Measurements from ENCODE around the gene SNED1.
A peak's percentile ranks its signal among the peaks of the same experiment; 100 is the strongest.

The SNED1 gene

GRCh38 chr2:241002275-241003046 lies 4.0 kb downstream of the SNED1 start:
- Histone ChIP-seq H3K4ac (ENCODE audit: low read length) (no peak overlapping the region), H3K9me3 (replicated peaks in 1 of 2; ENCODE audit: control insufficient read depth in 2 of 2, insufficient read depth in 1 of 2, low read depth in 1 of 2, low read length in 2 of 2) (peaks cover 12 to 16% of the 10 kb centered on the region in 2 donors), H2BK15ac (ENCODE audit: low read length) (no peak overlapping the region), H2AK5ac (ENCODE audit: low read depth, low read length) (peak overlapping the region; percentile 68), H2BK12ac (ENCODE audit: low read length) (no peak overlapping the region), H3K4me1 (ENCODE audit: control insufficient read depth in 2 of 2, insufficient read depth in 1 of 2, low read depth in 1 of 2, low read length in 2 of 2) (peaks cover 2 to 3% of the 10 kb centered on the region in 2 donors), H3K4me2 (ENCODE audit: insufficient read depth, low read length, poor library complexity, severe bottlenecking) (no peak overlapping the region), H3K14ac (ENCODE audit: low read length) (no peak overlapping the region), H3K36me3 (replicated peaks in 1 of 2; ENCODE audit: control insufficient read depth in 2 of 2, insufficient read depth in 2 of 2, low read length in 2 of 2) (peaks cover 0 to 4% of the 10 kb centered on the region in 2 donors), H3K23ac (ENCODE audit: low read depth, low read length, poor library complexity) (peak overlapping the region; percentile 59), H2BK120ac (ENCODE audit: low read depth, low read length) (no peak overlapping the region), H4K91ac (ENCODE audit: low read depth, low read length, poor library complexity) (no peak overlapping the region), H4K8ac (ENCODE audit: low read depth, low read length) (no peak overlapping the region), H2AFZ (ENCODE audit: low read length) (no peak overlapping the region), H3K27ac (replicated peaks; ENCODE audit: low read length) (no peak overlapping the region), H3K79me1 (ENCODE audit: low read depth, low read length) (no peaks in the 10 kb centered on the region), H3K18ac (ENCODE audit: low read length) (no peak overlapping the region), H3K27me3 (ENCODE audit: control insufficient read depth in 3 of 3, insufficient read depth in 3 of 3, low read depth in 1 of 3, low read length in 3 of 3) (peaks cover 7 to 44% (median 29%) of the 10 kb centered on the region in 3 experiments), H3K4me3 (ENCODE audit: low read length in 2 of 2) (no peak overlapping the region), H3K9ac (ENCODE audit: low read depth, low read length, poor library complexity) (peak overlapping the region; percentile 45), H2BK5ac (ENCODE audit: low read length) (no peak overlapping the region)
- no peak for DNase-seq (ENCODE audit: low spot score)
- no CpG with 5 or more reads among the region's 11 CpGs for WGBS, 2 donors (ENCODE audit: extremely low coverage in 2 of 2, insufficient read length in 2 of 2, insufficient replicate concordance in 1 of 2)

GRCh38 chr2:241003047-241003360 lies 4.6 kb downstream of the SNED1 start:
- Histone ChIP-seq H3K9me3 (replicated peaks in 1 of 2; ENCODE audit: control insufficient read depth in 2 of 2, insufficient read depth in 1 of 2, low read depth in 1 of 2, low read length in 2 of 2) (peaks cover 12 to 16% of the 10 kb centered on the region in 2 donors), H4K91ac (ENCODE audit: low read depth, low read length, poor library complexity) (no peak overlapping the region), H3K9ac (ENCODE audit: low read depth, low read length, poor library complexity) (no peak overlapping the region), H3K23ac (ENCODE audit: low read depth, low read length, poor library complexity) (no peak overlapping the region), H2AK5ac (ENCODE audit: low read depth, low read length) (no peak overlapping the region), H2BK15ac (ENCODE audit: low read length) (no peak overlapping the region), H3K14ac (ENCODE audit: low read length) (no peak overlapping the region), H4K8ac (ENCODE audit: low read depth, low read length) (no peak overlapping the region), H3K4me2 (ENCODE audit: insufficient read depth, low read length, poor library complexity, severe bottlenecking) (no peak overlapping the region), H3K79me1 (ENCODE audit: low read depth, low read length) (no peaks in the 10 kb centered on the region), H3K4me1 (ENCODE audit: control insufficient read depth in 2 of 2, insufficient read depth in 1 of 2, low read depth in 1 of 2, low read length in 2 of 2) (peaks cover 0 to 4% of the 10 kb centered on the region in 2 donors), H3K27ac (replicated peaks; ENCODE audit: low read length) (no peak overlapping the region), H3K36me3 (replicated peaks in 1 of 2; ENCODE audit: control insufficient read depth in 2 of 2, insufficient read depth in 2 of 2, low read length in 2 of 2) (peaks cover 0 to 4% of the 10 kb centered on the region in 2 donors), H3K4me3 (ENCODE audit: low read length in 2 of 2) (no peak overlapping the region), H2BK12ac (ENCODE audit: low read length) (no peak overlapping the region), H2BK5ac (ENCODE audit: low read length) (peak overlapping the region; percentile 77), H3K18ac (ENCODE audit: low read length) (no peak overlapping the region), H2BK120ac (ENCODE audit: low read depth, low read length) (no peak overlapping the region), H3K4ac (ENCODE audit: low read length) (no peak overlapping the region), H2AFZ (ENCODE audit: low read length) (no peak overlapping the region), H3K27me3 (ENCODE audit: control insufficient read depth in 3 of 3, insufficient read depth in 3 of 3, low read depth in 1 of 3, low read length in 3 of 3) (peaks cover 7 to 39% (median 28%) of the 10 kb centered on the region in 3 experiments)
- WGBS, 2 donors (ENCODE audit: extremely low coverage in 2 of 2, insufficient read length in 2 of 2, insufficient replicate concordance in 1 of 2) = no CpG with 5 or more reads among the region's 7 CpGs
- DNase-seq (ENCODE audit: low spot score) = no peak

- no peak overlapping the region for H2BK15ac ChIP-seq (ENCODE audit: low read length)
- H3K23ac ChIP-seq (ENCODE audit: low read depth, low read length, poor library complexity) = no peak overlapping the region
- H3K79me1 ChIP-seq (ENCODE audit: low read depth, low read length) = no peaks in the 10 kb centered on the region
- peaks cover 0 to 4% of the 10 kb centered on the region in 2 donors for H3K36me3 ChIP-seq (replicated peaks in 1 of 2; ENCODE audit: control insufficient read depth in 2 of 2, insufficient read depth in 2 of 2, low read length in 2 of 2)
- H2BK120ac ChIP-seq (ENCODE audit: low read depth, low read length) = no peak overlapping the region
- no CpG with 5 or more reads among the region's 2 CpGs for WGBS, 2 donors (ENCODE audit: extremely low coverage in 2 of 2, insufficient read length in 2 of 2, insufficient replicate concordance in 1 of 2)
- H3K4me1 ChIP-seq (ENCODE audit: control insufficient read depth in 2 of 2, insufficient read depth in 1 of 2, low read depth in 1 of 2, low read length in 2 of 2) = peaks cover 0 to 7% of the 10 kb centered on the region in 2 donors
- no peak overlapping the region for H3K27ac ChIP-seq (replicated peaks; ENCODE audit: low read length)
- peak overlapping the region; percentile 75 for H3K14ac ChIP-seq (ENCODE audit: low read length)
- no peak overlapping the region for H3K9ac ChIP-seq (ENCODE audit: low read depth, low read length, poor library complexity)
- H2BK12ac ChIP-seq (ENCODE audit: low read length) = no peak overlapping the region
- H3K4me2 ChIP-seq (ENCODE audit: insufficient read depth, low read length, poor library complexity, severe bottlenecking) = no peak overlapping the region
- peaks cover 13 to 16% of the 10 kb centered on the region in 2 donors for H3K9me3 ChIP-seq (replicated peaks in 1 of 2; ENCODE audit: control insufficient read depth in 2 of 2, insufficient read depth in 1 of 2, low read depth in 1 of 2, low read length in 2 of 2)
- no peak overlapping the region for H3K4ac ChIP-seq (ENCODE audit: low read length)
- H3K4me3 ChIP-seq (ENCODE audit: low read length in 2 of 2) = peak overlapping the region in 1 of 2 donors; percentile 13
- no peak overlapping the region for H2AK5ac ChIP-seq (ENCODE audit: low read depth, low read length)
- H2BK5ac ChIP-seq (ENCODE audit: low read length) = peak overlapping the region; percentile 77
- no peak overlapping the region for H3K18ac ChIP-seq (ENCODE audit: low read length)
- no peak overlapping the region for H4K8ac ChIP-seq (ENCODE audit: low read depth, low read length)
- H3K27me3 ChIP-seq (ENCODE audit: control insufficient read depth in 3 of 3, insufficient read depth in 3 of 3, low read depth in 1 of 3, low read length in 3 of 3) = peaks cover 7 to 37% (median 28%) of the 10 kb centered on the region in 3 experiments
- H4K91ac ChIP-seq (ENCODE audit: low read depth, low read length, poor library complexity) = no peak overlapping the region
- no peak for DNase-seq (ENCODE audit: low spot score)
- H2AFZ ChIP-seq (ENCODE audit: low read length) = no peak overlapping the region
Measured at GRCh38 chr2:241003369-241003768, 5.0 kb downstream of the SNED1 start.

GRCh38 chr2:241003830-241004564 lies 5.6 kb downstream of the SNED1 start:
- H3K4ac ChIP-seq (ENCODE audit: low read length) = no peak overlapping the region
- no peak overlapping the region for H3K23ac ChIP-seq (ENCODE audit: low read depth, low read length, poor library complexity)
- no peak overlapping the region for H2AK5ac ChIP-seq (ENCODE audit: low read depth, low read length)
- peak overlapping the region in 1 of 2 donors; percentile 13 for H3K4me3 ChIP-seq (ENCODE audit: low read length in 2 of 2)
- H3K9me3 ChIP-seq (replicated peaks in 1 of 2; ENCODE audit: control insufficient read depth in 2 of 2, insufficient read depth in 1 of 2, low read depth in 1 of 2, low read length in 2 of 2) = peaks cover 13 to 16% of the 10 kb centered on the region in 2 donors
- no peak overlapping the region for H3K14ac ChIP-seq (ENCODE audit: low read length)
- H2BK12ac ChIP-seq (ENCODE audit: low read length) = no peak overlapping the region
- no peak overlapping the region for H3K18ac ChIP-seq (ENCODE audit: low read length)
- no peak overlapping the region for H2BK120ac ChIP-seq (ENCODE audit: low read depth, low read length)
- H3K27ac ChIP-seq (replicated peaks; ENCODE audit: low read length) = no peak overlapping the region
- no peak for DNase-seq (ENCODE audit: low spot score)
- no peak overlapping the region for H4K8ac ChIP-seq (ENCODE audit: low read depth, low read length)
- peaks cover 4 to 40% (median 23%) of the 10 kb centered on the region in 3 experiments for H3K27me3 ChIP-seq (ENCODE audit: control insufficient read depth in 3 of 3, insufficient read depth in 3 of 3, low read depth in 1 of 3, low read length in 3 of 3)
- H3K79me1 ChIP-seq (ENCODE audit: low read depth, low read length) = no peaks in the 10 kb centered on the region
- H3K4me2 ChIP-seq (ENCODE audit: insufficient read depth, low read length, poor library complexity, severe bottlenecking) = no peak overlapping the region
- H3K36me3 ChIP-seq (replicated peaks in 1 of 2; ENCODE audit: control insufficient read depth in 2 of 2, insufficient read depth in 2 of 2, low read length in 2 of 2) = peaks cover 0 to 4% of the 10 kb centered on the region in 2 donors
- H2BK5ac ChIP-seq (ENCODE audit: low read length) = no peak overlapping the region
- no peak overlapping the region for H3K9ac ChIP-seq (ENCODE audit: low read depth, low read length, poor library complexity)
- WGBS, 2 donors (ENCODE audit: extremely low coverage in 2 of 2, insufficient read length in 2 of 2, insufficient replicate concordance in 1 of 2) = no CpG with 5 or more reads among the region's 1 CpG
- H2AFZ ChIP-seq (ENCODE audit: low read length) = no peak overlapping the region
- H2BK15ac ChIP-seq (ENCODE audit: low read length) = no peak overlapping the region
- H3K4me1 ChIP-seq (ENCODE audit: control insufficient read depth in 2 of 2, insufficient read depth in 1 of 2, low read depth in 1 of 2, low read length in 2 of 2) = peaks cover 0 to 9% of the 10 kb centered on the region in 2 donors
- H4K91ac ChIP-seq (ENCODE audit: low read depth, low read length, poor library complexity) = no peak overlapping the region
